Right lobe of liver (tissue), 6 donors: Measurements from ENCODE around the gene CCHCR1. TPM values are rescaled to one million over a fixed set of nuclear protein-coding genes. Genes with fewer than 3 reads are reported as not detected.
A peak's percentile ranks its signal among the peaks of the same experiment; 100 is the strongest.

ENCODE experiments used
- ATAC-seq, 4 donors: fragments of 200-7000 bp; cut with Tn5 transposase; one replicate each; pipeline ENCODE4 v1.9.1; 2020; ENCODE audit warnings: mild to moderate bottlenecking in 4 of 4, moderate library complexity in 4 of 4
- DNase-seq, 3 donors: peaks; one replicate each; pipeline ENCODE4 v3.0.0-alpha.2; 2020
- H3K27ac ChIP-seq, 3 donors: fragments of 200-600 bp; one replicate each; pipeline ENCODE4 v1.8.0; 2022
- H3K27me3 ChIP-seq, 2 donors: fragments of 200-600 bp; one replicate each; pipeline ENCODE4 v1.8.0; 2022
- H3K36me3 ChIP-seq, 4 donors: fragments of 200-600 bp; sonication (generic) in 1 of 4; one replicate each; pipeline versions ENCODE4 v1.5.1 to v1.8.0; 2017 to 2022; ENCODE audit warnings: control low read depth in 1 of 4
- H3K4me1 ChIP-seq, 4 donors: fragments of 200-600 bp; sonication (generic) in 1 of 4; one replicate each; pipeline versions ENCODE4 v1.5.1 to v1.8.0; 2017 to 2022; ENCODE audit warnings: control low read depth in 1 of 4
- H3K4me3 ChIP-seq, 3 donors: fragments of 200-600 bp; one replicate each; pipeline ENCODE4 v1.8.0; 2022
- H3K9me3 ChIP-seq, 4 donors: fragments of 200-600 bp; sonication (generic) in 1 of 4; one replicate each; pipeline versions ENCODE4 v1.5.1 to v1.8.0; 2017 to 2022; ENCODE audit warnings: control low read depth in 1 of 4
- CTCF ChIP-seq, 4 donors: fragments of 200-600 bp in 3 of 4; fragments of 450-650 bp in 1 of 4; IDR thresholded peaks; one replicate each; pipeline versions ENCODE4 v1.5.1 to v1.8.0; 2016 to 2022; ENCODE audit warnings: antibody characterized with exemption in 4 of 4, mild to moderate bottlenecking in 2 of 4
- POLR2A ChIP-seq: fragments of 450-650 bp; IDR thresholded peaks from one replicate; pipeline ENCODE4 v1.6.1; 2017; ENCODE audit warnings: antibody characterized with exemption, mild to moderate bottlenecking
- WGBS: methylation state at CpG from one replicate; pipeline ENCODE4 v1.1.6; 2018; ENCODE audit warnings: low coverage, low lambda C conversion rate; ENCODE audit not compliant: insufficient coverage; ENCODE audit errors: missing lambda C conversion rate; 5-methylcytosine and 5-hydroxymethylcytosine counted together
- intact Hi-C, 2 donors: fragments of 100-400 bp; cut with DNase I; formaldehyde crosslinking; loops; one replicate each; pipeline versions ENCODE4 v1.11.2 to v1.14.1; 2022
- total RNA-seq, 6 experiments: library from RNA; depleted of rRNA in 2 of 6; stranded (reverse); fragments of >200 nt in 2 of 6; fragmentation: NEBNext Ultra II Directional in 3 of 6; extraction: Animal tissue kit (Norgen Biotek cat#: 25700) in 3 of 6; gene quantifications; one replicate each; pipeline versions ENCODE4 v1.1.0 to v1.2.4, GENCODE V29; 2016 to 2023
- donor health status: DM: no; HTN: yes; CAD: no.
- donor health status: DM: no; HTN: no; CAD: no.
- donor health status: DM: no; HTN: no; CAD: no.
- donor health status: DM: no; HTN: yes; CAD: no.
- donor health status: DM: no; HTN: yes; CAD: no.

CCHCR1 gene
- total RNA-seq, 6 experiments from 2014 or later = 6.0 to 9.1 (median 8.0) TPM

GRCh38 chr6:31161216-31162126 is 3.9 kb upstream of the CCHCR1 start:
- Histone ChIP-seq H3K36me3 (no peaks in the 10 kb centered on the region), H3K4me3 (no peak overlapping the region), H3K27ac (no peak overlapping the region), H3K27me3 (no peaks in the 10 kb centered on the region), H3K9me3 (no peaks in the 10 kb centered on the region), H3K4me1 (peaks cover 0 to 8% (median 0%) of the 10 kb centered on the region in 4 donors)
- TF ChIP-seq POLR2A = no peak
- no peak for TF ChIP-seq CTCF (IDR thresholded peaks at IDR 0.05)
- WGBS = 93% methylated on average over 12 of the region's 19 CpGs
- ATAC-seq (no peak), DNase-seq (no peak)
- intact Hi-C loops = no loop called here

- no peaks in the 10 kb centered on the region for H3K27me3 ChIP-seq
- WGBS = 5% methylated on average over 14 of the region's 35 CpGs
- H3K9me3 ChIP-seq = no peaks in the 10 kb centered on the region
- TF ChIP-seq POLR2A (no peak), CTCF (IDR thresholded peaks at IDR 0.05) (no peak)
- H3K4me1 ChIP-seq = peaks cover 0 to 8% (median 0%) of the 10 kb centered on the region in 4 donors
- ATAC-seq = no peak
- no peaks in the 10 kb centered on the region for H3K36me3 ChIP-seq
- no peak for DNase-seq
- no peak overlapping the region for H3K27ac ChIP-seq
- intact Hi-C loops = no loop called here
- H3K4me3 ChIP-seq = peak overlapping the region; percentile 58 to 69 (median 62)
These were observed 1.6 kb upstream of the CCHCR1 start for GRCh38 chr6:31158863-31159855.

- DNase-seq = peak; percentile 99 to 100 (median 99)
- Histone ChIP-seq H3K9me3 (no peaks in the 10 kb centered on the region), H3K36me3 (no peaks in the 10 kb centered on the region), H3K27ac (peak within 1 kb of the TSS in 2 of 3 donors; percentile 44 to 51), H3K4me1 (peaks cover 0 to 6% (median 0%) of the 10 kb centered on the region in 4 donors), H3K4me3 (peak within 1 kb of the TSS; percentile 58 to 69 (median 62)), H3K27me3 (no peaks in the 10 kb centered on the region)
- no peak for TF ChIP-seq CTCF (IDR thresholded peaks at IDR 0.05)
- no peak for TF ChIP-seq POLR2A
- WGBS = 0% methylated on average over 24 of the region's 65 CpGs
- intact Hi-C loops = no loop called here
- peak; percentile 94 to 97 (median 96) for ATAC-seq
These were observed 699 bp upstream of the CCHCR1 start, which contains the start of gene TCF19 for GRCh38 chr6:31158140-31158862. TSS of gene TCF19 (plus strand) at chr6:31158589. CDS start at chr6:31159470, 881 bp downstream.

GRCh38 chr6:31156641-31157040 is 961 bp downstream of the CCHCR1 start:
- ATAC-seq (no peak), DNase-seq (no peak)
- Histone ChIP-seq H3K4me3 (no peak overlapping the region), H3K4me1 (peaks cover 0 to 6% (median 0%) of the 10 kb centered on the region in 4 donors), H3K27me3 (no peaks in the 10 kb centered on the region), H3K36me3 (no peaks in the 10 kb centered on the region), H3K27ac (no peak overlapping the region), H3K9me3 (no peaks in the 10 kb centered on the region)
- intact Hi-C loops = no loop called here
- WGBS = 91% methylated on average over 5 of the region's 7 CpGs
- TF ChIP-seq CTCF (IDR thresholded peaks at IDR 0.05) = no peak
- no peak for TF ChIP-seq POLR2A
